HEK293T (cell line): Measurements from ENCODE around the gene CPA1.

Experiments
- ARNT ChIP-seq: fragments of 450-650 bp; IDR thresholded peaks from 2 replicates; pipeline ENCODE4 v1.6.1; 2017; ENCODE audit warnings: mild to moderate bottlenecking
- FOXA1 ChIP-seq: fragments of 450-650 bp; IDR thresholded peaks from 2 replicates; pipeline ENCODE4 v1.6.1; 2016; ENCODE audit warnings: mild to moderate bottlenecking
- FOXM1 ChIP-seq: fragments of 450-650 bp; IDR thresholded peaks from 2 replicates; pipeline ENCODE4 v1.6.1; 2017; ENCODE audit warnings: mild to moderate bottlenecking, borderline replicate concordance
- L3MBTL2 ChIP-seq: fragments of 450-650 bp; conservative IDR thresholded peaks from 2 replicates; pipeline ENCODE4 v1.6.1; 2016; ENCODE audit warnings: mild to moderate bottlenecking
- NFRKB ChIP-seq: fragments of 450-650 bp; IDR thresholded peaks from 2 replicates; pipeline ENCODE4 v1.6.1; 2016; ENCODE audit warnings: mild to moderate bottlenecking, moderate library complexity
- ZNF384 ChIP-seq: fragments of 450-650 bp; IDR thresholded peaks from 2 replicates; pipeline ENCODE4 v1.6.1; 2016

GRCh38 chr7:130413201-130413600 is 32.9 kb downstream of the CPA1 start:
- TF ChIP-seq ARNT, result no peak
- no peak for TF ChIP-seq FOXA1
- TF ChIP-seq NFRKB, result no peak
- TF ChIP-seq ZNF384, result no peak
- no peak for TF ChIP-seq FOXM1
- no peak for TF ChIP-seq L3MBTL2
